ENCODE results near the gene TBC1D30.

TBC1D30 gene

GRCh38 chr12:64915242-64915641 is 90.8 kb downstream of the TBC1D30 start:
- no peak for DNase-seq

DNA sequence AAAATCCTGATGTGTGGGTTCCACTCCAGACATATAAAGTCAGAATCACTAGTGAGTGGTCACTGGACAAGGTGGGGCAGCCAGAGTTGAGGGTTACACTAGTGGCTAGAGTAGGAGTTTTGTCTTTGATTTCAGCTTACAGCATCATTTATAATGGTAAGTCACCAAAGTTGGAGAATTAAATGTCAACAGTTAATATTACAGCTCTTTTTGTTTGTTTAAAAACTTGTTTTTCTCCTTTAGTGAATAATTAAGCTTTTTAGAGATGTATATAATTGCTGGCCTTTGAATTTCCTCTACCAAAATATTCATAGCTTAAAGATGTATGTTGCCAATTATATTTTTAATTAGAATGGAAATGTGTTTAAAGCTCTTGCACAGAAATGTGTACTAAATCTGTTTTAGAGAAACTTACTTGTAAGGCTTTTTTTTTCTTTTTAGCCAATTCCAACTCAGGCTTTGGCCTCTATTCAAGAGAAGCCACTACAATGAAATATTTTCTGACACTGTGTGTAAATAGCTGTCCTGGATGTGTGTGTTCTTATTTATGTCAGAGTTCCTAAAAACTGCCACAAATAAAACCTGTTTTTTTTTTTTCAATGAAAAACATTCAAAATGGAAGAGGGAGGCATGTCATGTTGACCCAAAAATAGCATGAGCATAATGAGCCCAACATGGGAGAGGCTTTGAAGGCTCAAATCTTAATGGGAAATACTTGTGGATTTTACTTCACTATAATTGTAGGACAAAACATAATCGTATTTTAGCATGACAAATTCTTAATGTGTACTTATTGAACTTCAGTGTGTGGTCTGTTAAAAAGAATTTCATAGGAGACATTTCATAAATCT is 92.2 kb downstream of the TBC1D30 start:
- DNase-seq, result no peak

GRCh38 chr12:64918344-64918743 is 93.9 kb downstream of the TBC1D30 start:
- no peak for DNase-seq

GRCh38 chr12:64918801-64919200 is 94.4 kb downstream of the TBC1D30 start:
- DNase-seq, result no peak

- no peak for DNase-seq
Observed at GRCh38 chr12:64922853-64923252, 98.4 kb downstream of the TBC1D30 start.

DNA sequence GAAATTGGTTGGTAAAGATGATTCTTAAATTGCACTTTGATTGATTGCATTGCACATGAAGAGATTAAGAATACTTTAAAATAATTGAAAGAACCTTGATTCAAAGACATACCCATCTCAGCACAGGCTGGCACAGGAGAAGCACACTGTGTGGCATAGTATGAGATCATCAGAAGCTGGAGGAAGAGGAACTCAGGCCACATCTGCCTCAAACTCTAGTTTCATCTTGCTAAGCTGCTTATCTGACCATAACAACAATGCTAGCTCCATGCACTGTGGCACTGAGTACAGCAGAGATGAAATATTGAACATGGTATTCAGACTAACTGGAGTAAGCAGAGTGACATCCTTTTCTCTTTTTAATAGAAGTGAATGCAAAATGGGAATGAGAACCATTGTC is 99.1 kb downstream of the TBC1D30 start:
- DNase-seq, result no peak

All from CD4-positive, alpha-beta T cell treated with Interleukin-17A for 1 hour (primary cell).